ENCODE measurements around the gene GGT6. TPM values are rescaled to one million over a fixed set of nuclear protein-coding genes. Genes with fewer than 3 reads are reported as not detected.

Gene GGT6
- polyA plus RNA-seq, 2 of the 4 experiments (the other 2 are of a cell fraction), result not detected

DNA sequence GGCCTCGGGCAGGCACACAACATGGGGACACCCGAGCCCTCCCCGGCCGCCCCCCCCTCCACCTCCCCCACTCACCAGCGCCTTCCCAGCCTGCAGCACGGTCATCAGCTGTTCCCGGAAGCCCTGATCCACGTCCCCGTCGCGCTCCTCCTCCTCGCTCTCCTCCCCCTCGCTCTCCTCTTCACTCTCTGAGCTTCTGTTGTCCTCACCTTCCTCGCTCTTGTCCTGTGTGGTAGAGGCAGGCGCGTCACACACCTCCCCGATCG, 15.5 kb downstream of the GGT6 start:
- peaks cover 9% of the 10 kb centered on the region; the same call in 1 of the 3 replicates for H3K4me1 ChIP-seq
- ChIA-PET CTCF (interaction anchor here (1.1 to 13.0 kb wide), 5 partner anchors 10 to 345 kb away, joined by 3 to 99 read pairs (median 4); partner anchors contain the start of gene MYBBP1A), POLR2A (interaction anchor here (2.6 kb wide), 1 partner anchor 10 kb away, joined by 13 read pairs; the partner anchor contains the start of gene MYBBP1A)
- H3K9me3 ChIP-seq, result no peaks in the 10 kb centered on the region
- ATAC-seq (no peak), FAIRE-seq (no peak), DNase-seq (ENCODE audit: low read depth in 1 of 2, low spot score in 1 of 2) (no peak)
- no peak overlapping the region for H3K27ac ChIP-seq
- H3K4me3 ChIP-seq, result no peak overlapping the region
- H3K4me2 ChIP-seq, result no peak overlapping the region
- WGBS (ENCODE audit: missing lambda C conversion rate), result 92% methylated on average over 15 of the region's 18 CpGs
- TF ChIP-seq HDAC2 (IDR thresholded peaks at IDR 0.05), result no peak
- TF ChIP-seq HOXB13 (CRISPR knock-in tag; IDR thresholded peaks at IDR 0.05; ENCODE audit: low read depth), result no peak
- TF ChIP-seq, protein P1, sequence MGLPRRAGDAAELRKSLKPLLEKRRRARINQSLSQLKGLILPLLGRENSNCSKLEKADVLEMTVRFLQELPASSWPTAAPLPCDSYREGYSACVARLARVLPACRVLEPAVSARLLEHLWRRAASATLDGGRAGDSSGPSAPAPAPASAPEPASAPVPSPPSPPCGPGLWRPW (IDR thresholded peaks at IDR 0.05), result no peak

- peaks cover 3% of the 10 kb centered on the region; the same call in 1 of the 3 replicates for H3K4me1 ChIP-seq
- DNase-seq (ENCODE audit: low read depth in 1 of 2, low spot score in 1 of 2) (no peak), ATAC-seq (no peak), FAIRE-seq (no peak)
- no peaks in the 10 kb centered on the region for H3K9me3 ChIP-seq
- no peak overlapping the region for H3K27ac ChIP-seq
- ChIA-PET POLR2A (interaction anchor here (1.2 to 2.6 kb wide), 2 partner anchors 10 to 11 kb away, joined by 3 to 13 read pairs; partner anchors contain the start of gene MYBBP1A), CTCF (interaction anchor here (1.1 to 13.0 kb wide), 5 partner anchors 11 to 345 kb away, joined by 3 to 99 read pairs (median 4); partner anchors contain the start of gene MYBBP1A)
- no peak overlapping the region for H3K4me2 ChIP-seq
- WGBS (ENCODE audit: missing lambda C conversion rate), result 96% methylated on average over 32 of the region's 37 CpGs
- no peak overlapping the region for H3K4me3 ChIP-seq
- TF ChIP-seq GATA3 (IDR thresholded peaks at IDR 0.05; ENCODE audit: borderline replicate concordance) (no peak), MAX (IDR thresholded peaks at IDR 0.05) (no peak), RNF2 (IDR thresholded peaks at IDR 0.05; ENCODE audit: borderline replicate concordance, low read depth) (no peak), ZNF302 (CRISPR knock-in tag; IDR thresholded peaks at IDR 0.05) (no peak)
These were observed 16.0 kb downstream of the GGT6 start for GRCh38 chr17:4544135-4544950.

DNA sequence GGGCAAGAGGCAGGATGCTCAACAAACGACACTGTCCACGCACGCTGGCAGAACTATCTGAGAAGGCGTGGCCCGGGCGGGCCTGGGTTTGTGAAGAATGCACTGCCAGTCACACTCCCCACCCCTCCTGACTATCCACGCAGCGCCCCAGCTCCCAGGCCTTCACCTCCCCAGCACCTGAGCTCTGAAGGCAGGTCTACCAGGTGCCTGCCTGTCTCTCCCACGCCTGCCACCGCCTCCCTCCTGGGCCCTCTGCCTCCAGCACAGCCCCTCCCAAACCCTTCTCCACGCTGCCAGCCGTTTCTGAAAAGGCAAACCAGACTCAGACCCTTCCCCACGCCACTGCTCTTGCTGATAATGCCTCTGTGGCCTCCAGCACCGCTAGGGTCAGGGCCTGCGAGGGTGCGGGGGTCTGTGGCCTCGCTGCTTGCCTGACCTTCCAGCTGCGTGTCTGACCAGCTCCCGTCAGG, 16.8 kb downstream of the GGT6 start:
- no peak overlapping the region for H3K27ac ChIP-seq
- FAIRE-seq, result no peak
- no peak for DNase-seq (ENCODE audit: low read depth in 1 of 2, low spot score in 1 of 2)
- ATAC-seq, result no peak
- no peaks in the 10 kb centered on the region for H3K9me3 ChIP-seq
- POLR2A ChIA-PET, result interaction anchor here (1.2 to 2.6 kb wide), 2 partner anchors 9 to 12 kb away, joined by 3 to 13 read pairs; partner anchors contain the start of gene MYBBP1A
- no peaks in the 10 kb centered on the region for H3K4me1 ChIP-seq
- 90% methylated on average over 19 of the region's 19 CpGs for WGBS (ENCODE audit: missing lambda C conversion rate)
- CTCF ChIA-PET, result interaction anchor here (1.1 to 13.0 kb wide), 6 partner anchors 11 to 122 kb away, joined by 3 to 99 read pairs (median 4); partner anchors contain the start of gene MYBBP1A
- TF ChIP-seq, protein P2, sequence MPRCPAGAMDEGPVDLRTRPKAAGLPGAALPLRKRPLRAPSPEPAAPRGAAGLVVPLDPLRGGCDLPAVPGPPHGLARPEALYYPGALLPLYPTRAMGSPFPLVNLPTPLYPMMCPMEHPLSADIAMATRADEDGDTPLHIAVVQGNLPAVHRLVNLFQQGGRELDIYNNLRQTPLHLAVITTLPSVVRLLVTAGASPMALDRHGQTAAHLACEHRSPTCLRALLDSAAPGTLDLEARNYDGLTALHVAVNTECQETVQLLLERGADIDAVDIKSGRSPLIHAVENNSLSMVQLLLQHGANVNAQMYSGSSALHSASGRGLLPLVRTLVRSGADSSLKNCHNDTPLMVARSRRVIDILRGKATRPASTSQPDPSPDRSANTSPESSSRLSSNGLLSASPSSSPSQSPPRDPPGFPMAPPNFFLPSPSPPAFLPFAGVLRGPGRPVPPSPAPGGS (IDR thresholded peaks at IDR 0.05), result no peak
- TF ChIP-seq NPAS2 (CRISPR knock-in tag; IDR thresholded peaks at IDR 0.05; ENCODE audit: borderline replicate concordance) (no peak), CHD4 (IDR thresholded peaks at IDR 0.05; ENCODE audit: borderline replicate concordance) (no peak), HOXB13 (CRISPR knock-in tag; IDR thresholded peaks at IDR 0.05; ENCODE audit: low read depth) (no peak), CHD2 (IDR thresholded peaks at IDR 0.05; ENCODE audit: low read length, partially characterized antibody) (no peak), SREBF2 (IDR thresholded peaks at IDR 0.05) (no peak), MYC (IDR thresholded peaks at IDR 0.05; ENCODE audit: borderline replicate concordance, low read length) (no peak), CBX8 (IDR thresholded peaks at IDR 0.05) (no peak), ELK1 (IDR thresholded peaks at IDR 0.05; ENCODE audit: low read depth, low read length) (no peak), HEYL (CRISPR knock-in tag; IDR thresholded peaks at IDR 0.05) (no peak), RARB (CRISPR knock-in tag; IDR thresholded peaks at IDR 0.05) (no peak), GATA3 (IDR thresholded peaks at IDR 0.05; ENCODE audit: borderline replicate concordance) (no peak), RNF2 (IDR thresholded peaks at IDR 0.05; ENCODE audit: borderline replicate concordance, low read depth) (no peak)
- TF ChIP-seq, protein P3, sequence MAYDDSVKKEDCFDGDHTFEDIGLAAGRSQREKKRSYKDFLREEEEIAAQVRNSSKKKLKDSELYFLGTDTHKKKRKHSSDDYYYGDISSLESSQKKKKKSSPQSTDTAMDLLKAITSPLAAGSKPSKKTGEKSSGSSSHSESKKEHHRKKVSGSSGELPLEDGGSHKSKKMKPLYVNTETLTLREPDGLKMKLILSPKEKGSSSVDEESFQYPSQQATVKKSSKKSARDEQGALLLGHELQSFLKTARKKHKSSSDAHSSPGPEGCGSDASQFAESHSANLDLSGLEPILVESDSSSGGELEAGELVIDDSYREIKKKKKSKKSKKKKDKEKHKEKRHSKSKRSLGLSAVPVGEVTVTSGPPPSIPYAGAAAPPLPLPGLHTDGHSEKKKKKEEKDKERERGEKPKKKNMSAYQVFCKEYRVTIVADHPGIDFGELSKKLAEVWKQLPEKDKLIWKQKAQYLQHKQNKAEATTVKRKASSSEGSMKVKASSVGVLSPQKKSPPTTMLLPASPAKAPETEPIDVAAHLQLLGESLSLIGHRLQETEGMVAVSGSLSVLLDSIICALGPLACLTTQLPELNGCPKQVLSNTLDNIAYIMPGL (CRISPR knock-in tag; IDR thresholded peaks at IDR 0.05; ENCODE audit: borderline replicate concordance), result no peak
- H3K4me2 ChIP-seq, result no peak overlapping the region
- no peak overlapping the region for H3K4me3 ChIP-seq
